Measurements from ENCODE around the gene TMEM43. TPM values are rescaled to one million over a fixed set of nuclear protein-coding genes. Genes with fewer than 3 reads are reported as not detected.

TMEM43 gene
- total and polyA plus RNA-seq, 2 experiments from 2014 or later: 59.4 to 73.1 TPM

DNA sequence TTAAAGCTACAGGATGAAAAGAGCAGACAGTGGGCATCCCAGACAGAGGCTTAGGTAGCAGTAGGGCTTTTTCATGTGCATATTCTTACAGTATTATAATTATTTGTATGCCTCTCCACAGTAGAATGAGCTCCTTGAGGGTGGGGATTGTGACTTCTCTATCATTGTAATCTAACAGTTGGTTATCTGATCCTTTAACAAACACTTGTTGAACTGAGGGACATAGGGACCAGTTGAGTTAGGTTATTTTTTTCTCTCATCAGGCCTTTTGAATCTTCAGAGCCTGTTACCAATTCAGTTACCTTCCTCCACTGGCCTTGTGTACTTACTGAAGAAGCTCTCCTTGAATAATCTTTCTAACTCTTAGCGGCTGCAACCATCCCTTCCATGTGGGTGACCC lies 54.9 kb downstream of the TMEM43 start:
- Histone ChIP-seq H3K27ac (no peak overlapping the region), H3K9me3 (ENCODE audit: low read depth) (no peaks in the 10 kb centered on the region), H3K4me1 (ENCODE audit: insufficient read depth) (peaks cover 9% of the 10 kb centered on the region), H3K36me3 (replicated peaks; ENCODE audit: insufficient read depth, low read depth) (no peaks in the 10 kb centered on the region), H3K27me3 (no peaks in the 10 kb centered on the region), H3K4me2 (peak overlapping the region; percentile 77), H3K79me2 (peaks cover 73% of the 10 kb centered on the region), H3K9me2 (replicated peaks; ENCODE audit: insufficient read depth) (no peaks in the 10 kb centered on the region), H4K20me1 (ENCODE audit: insufficient read depth, poor library complexity, severe bottlenecking) (peaks cover 10% of the 10 kb centered on the region), H2AFZ (no peak overlapping the region), H3K4me3 (no peak overlapping the region)
- TF ChIP-seq EZH2phosphoT487 (IDR thresholded peaks at IDR 0.05; ENCODE audit: low read depth, severe bottlenecking, unreplicated experiment) (no peak), EZH2 (IDR thresholded peaks at IDR 0.05; ENCODE audit: borderline replicate concordance) (no peak)
- TF ChIP-seq, protein P1, sequence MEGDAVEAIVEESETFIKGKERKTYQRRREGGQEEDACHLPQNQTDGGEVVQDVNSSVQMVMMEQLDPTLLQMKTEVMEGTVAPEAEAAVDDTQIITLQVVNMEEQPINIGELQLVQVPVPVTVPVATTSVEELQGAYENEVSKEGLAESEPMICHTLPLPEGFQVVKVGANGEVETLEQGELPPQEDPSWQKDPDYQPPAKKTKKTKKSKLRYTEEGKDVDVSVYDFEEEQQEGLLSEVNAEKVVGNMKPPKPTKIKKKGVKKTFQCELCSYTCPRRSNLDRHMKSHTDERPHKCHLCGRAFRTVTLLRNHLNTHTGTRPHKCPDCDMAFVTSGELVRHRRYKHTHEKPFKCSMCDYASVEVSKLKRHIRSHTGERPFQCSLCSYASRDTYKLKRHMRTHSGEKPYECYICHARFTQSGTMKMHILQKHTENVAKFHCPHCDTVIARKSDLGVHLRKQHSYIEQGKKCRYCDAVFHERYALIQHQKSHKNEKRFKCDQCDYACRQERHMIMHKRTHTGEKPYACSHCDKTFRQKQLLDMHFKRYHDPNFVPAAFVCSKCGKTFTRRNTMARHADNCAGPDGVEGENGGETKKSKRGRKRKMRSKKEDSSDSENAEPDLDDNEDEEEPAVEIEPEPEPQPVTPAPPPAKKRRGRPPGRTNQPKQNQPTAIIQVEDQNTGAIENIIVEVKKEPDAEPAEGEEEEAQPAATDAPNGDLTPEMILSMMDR (IDR thresholded peaks at IDR 0.05; ENCODE audit: poor library complexity): no peak
- WGBS (ENCODE audit: low lambda C conversion rate, missing lambda C conversion rate): 100% methylated on average over 1 of the region's 1 CpG
- DNase-seq (ENCODE audit: low spot score): no peak

DNA sequence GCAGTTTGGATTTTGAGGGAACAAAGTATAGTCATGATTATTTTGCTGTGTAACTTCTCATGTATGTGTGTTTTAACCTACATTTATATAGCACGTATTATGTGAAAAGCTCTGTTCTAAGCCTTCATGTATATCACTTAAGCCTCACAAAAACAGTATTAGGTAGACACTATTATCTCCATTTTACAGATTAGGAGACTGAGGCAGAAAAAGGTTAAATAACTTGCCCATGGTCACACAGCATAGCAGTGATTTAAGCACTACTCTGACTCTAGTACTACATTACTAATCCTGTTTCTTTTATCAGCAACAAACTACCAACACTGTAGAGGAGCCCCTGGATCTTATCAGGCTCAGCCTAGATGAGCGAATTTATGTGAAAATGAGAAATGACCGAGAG lies 56.4 kb downstream of the TMEM43 start:
- H3K9me2 ChIP-seq (replicated peaks; ENCODE audit: insufficient read depth): no peaks in the 10 kb centered on the region
- H3K27me3 ChIP-seq: no peaks in the 10 kb centered on the region
- 98% methylated on average over 3 of the region's 3 CpGs for WGBS (ENCODE audit: low lambda C conversion rate, missing lambda C conversion rate)
- H3K79me2 ChIP-seq: peaks cover 58% of the 10 kb centered on the region
- no peak overlapping the region for H3K4me2 ChIP-seq
- H3K36me3 ChIP-seq (replicated peaks; ENCODE audit: insufficient read depth, low read depth): no peaks in the 10 kb centered on the region
- H3K4me3 ChIP-seq: no peak overlapping the region
- H3K4me1 ChIP-seq (ENCODE audit: insufficient read depth): peaks cover 9% of the 10 kb centered on the region
- no peaks in the 10 kb centered on the region for H4K20me1 ChIP-seq (ENCODE audit: insufficient read depth, poor library complexity, severe bottlenecking)
- no peak for DNase-seq (ENCODE audit: low spot score)
- H2AFZ ChIP-seq: no peak overlapping the region
- no peaks in the 10 kb centered on the region for H3K9me3 ChIP-seq (ENCODE audit: low read depth)
- H3K27ac ChIP-seq: no peak overlapping the region
- no peak for TF ChIP-seq EZH2 (IDR thresholded peaks at IDR 0.05; ENCODE audit: borderline replicate concordance)
- TF ChIP-seq, protein P1 (IDR thresholded peaks at IDR 0.05; ENCODE audit: poor library complexity): no peak
- TF ChIP-seq EZH2phosphoT487 (IDR thresholded peaks at IDR 0.05; ENCODE audit: low read depth, severe bottlenecking, unreplicated experiment): no peak

DNA sequence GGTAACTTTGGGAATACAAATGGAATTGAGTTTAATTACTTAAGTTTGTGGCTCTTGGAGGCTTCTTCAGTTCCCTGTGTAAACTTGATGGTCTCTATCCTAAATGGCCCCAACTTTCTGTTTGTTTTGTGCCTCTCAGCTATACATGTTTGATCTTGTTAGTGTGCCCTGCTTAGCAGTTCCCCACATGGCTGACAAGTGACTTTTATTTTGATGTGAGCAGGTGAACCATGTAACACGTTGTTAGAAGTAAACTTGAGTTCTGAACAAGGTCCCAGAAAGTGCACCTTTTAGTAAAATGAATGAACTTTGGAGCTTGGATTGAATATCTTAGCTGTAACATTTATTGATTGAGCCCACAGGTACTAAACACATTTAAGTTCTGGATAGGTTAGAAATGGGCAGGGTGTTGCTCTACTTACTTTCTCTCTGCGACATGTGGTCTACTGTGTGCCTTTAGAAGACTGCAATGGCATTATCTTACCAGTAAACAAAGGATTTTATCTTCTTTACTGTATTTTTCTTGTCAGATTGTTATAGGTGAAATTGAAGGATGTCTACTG lies 58.2 kb downstream of the TMEM43 start:
- Histone ChIP-seq H3K4me1 (ENCODE audit: insufficient read depth) (no peaks in the 10 kb centered on the region), H3K79me2 (peaks cover 48% of the 10 kb centered on the region), H3K4me3 (no peak overlapping the region), H2AFZ (no peak overlapping the region), H3K36me3 (replicated peaks; ENCODE audit: insufficient read depth, low read depth) (no peaks in the 10 kb centered on the region), H3K27me3 (no peaks in the 10 kb centered on the region), H3K9me2 (replicated peaks; ENCODE audit: insufficient read depth) (no peaks in the 10 kb centered on the region), H3K9me3 (ENCODE audit: low read depth) (no peaks in the 10 kb centered on the region), H3K4me2 (no peak overlapping the region), H4K20me1 (ENCODE audit: insufficient read depth, poor library complexity, severe bottlenecking) (no peaks in the 10 kb centered on the region), H3K27ac (no peak overlapping the region)
- TF ChIP-seq EZH2phosphoT487 (IDR thresholded peaks at IDR 0.05; ENCODE audit: low read depth, severe bottlenecking, unreplicated experiment) (no peak), EZH2 (IDR thresholded peaks at IDR 0.05; ENCODE audit: borderline replicate concordance) (no peak)
- TF ChIP-seq, protein P1 (IDR thresholded peaks at IDR 0.05; ENCODE audit: poor library complexity): no peak
- DNase-seq (ENCODE audit: low spot score): no peak
- 58% methylated on average over 2 of the region's 2 CpGs for whole genome bisulfite sequencing (ENCODE audit: low lambda C conversion rate, missing lambda C conversion rate)

Data from hepatocyte (in vitro differentiated cells).